GM10248 (cell line): ENCODE results near the gene IGFBP4.

Experiments
- CTCF ChIA-PET: fragments of 300-600 bp; sonication (Branson Sonifier 250); formaldehyde crosslinking; extraction: SDS; loops from one replicate; lab custom pipeline; 2021; ENCODE audit warnings: antibody characterized with exemption; lab: Yijun Ruan, JAX
- POLR2A ChIA-PET: fragments of 350-650 bp; sonication (Branson Sonifier 250); formaldehyde crosslinking; extraction: SDS; loops from one replicate; lab custom pipeline; 2020; ENCODE audit warnings: antibody characterized with exemption; lab: Yijun Ruan, JAX
- DNase-seq: peaks from one replicate; pipeline ENCODE4 v3.0.0; 2012; ENCODE audit errors: extremely low spot score
- TF ChIP-seq, protein P1 (sequence below): IDR thresholded peaks from 2 replicates; pipeline ENCODE4 v1.5.1; 2012; ENCODE audit warnings: mild to moderate bottlenecking, low read depth; ENCODE audit errors: extremely low read depth, missing control alignments, control extremely low read depth

Gene IGFBP4

DNA sequence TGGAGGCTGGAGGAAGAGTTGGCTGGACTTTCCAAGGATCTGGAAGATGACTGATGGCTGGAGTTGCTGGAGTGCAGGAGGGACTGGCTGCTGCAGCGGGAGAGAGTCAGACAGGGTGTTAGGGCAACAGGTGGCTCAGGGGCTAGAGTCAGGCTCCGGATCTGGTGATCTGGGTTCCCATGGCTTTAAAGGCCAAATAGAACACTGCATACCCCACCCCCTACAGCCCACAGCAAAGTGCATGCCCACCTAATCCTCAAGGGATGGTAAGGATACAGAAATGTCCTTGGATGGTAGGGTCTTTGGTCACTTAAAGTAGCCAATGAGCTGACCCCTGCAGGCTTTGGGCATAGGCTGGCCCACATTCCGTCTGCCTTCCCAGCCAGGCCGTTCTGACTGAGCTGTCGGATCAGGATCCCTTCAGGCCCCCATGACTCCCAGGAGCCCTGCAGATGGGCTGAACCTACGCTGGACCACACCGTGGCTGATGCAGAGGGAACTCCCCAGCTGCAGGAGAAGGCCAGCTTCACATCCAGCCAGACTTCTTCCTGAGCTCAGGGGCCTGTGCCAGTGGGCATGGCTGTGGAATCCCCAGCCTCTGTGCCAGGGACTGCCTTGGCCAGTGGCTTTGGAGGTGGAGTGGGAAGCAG, 44.2 kb downstream of the IGFBP4 start:
- no peak for DNase-seq
- ChIA-PET POLR2A (interaction anchor here (0.5 kb wide), 1 partner anchor 12 kb away, joined by 5 read pairs; no protein-coding TSS in a partner anchor), CTCF (interaction anchor here (0.9 to 1.9 kb wide), 3 partner anchors 11 to 46 kb away, joined by 3 to 9 read pairs (median 4); partner anchors contain the start of gene IGFBP4)
- TF ChIP-seq, protein P1, sequence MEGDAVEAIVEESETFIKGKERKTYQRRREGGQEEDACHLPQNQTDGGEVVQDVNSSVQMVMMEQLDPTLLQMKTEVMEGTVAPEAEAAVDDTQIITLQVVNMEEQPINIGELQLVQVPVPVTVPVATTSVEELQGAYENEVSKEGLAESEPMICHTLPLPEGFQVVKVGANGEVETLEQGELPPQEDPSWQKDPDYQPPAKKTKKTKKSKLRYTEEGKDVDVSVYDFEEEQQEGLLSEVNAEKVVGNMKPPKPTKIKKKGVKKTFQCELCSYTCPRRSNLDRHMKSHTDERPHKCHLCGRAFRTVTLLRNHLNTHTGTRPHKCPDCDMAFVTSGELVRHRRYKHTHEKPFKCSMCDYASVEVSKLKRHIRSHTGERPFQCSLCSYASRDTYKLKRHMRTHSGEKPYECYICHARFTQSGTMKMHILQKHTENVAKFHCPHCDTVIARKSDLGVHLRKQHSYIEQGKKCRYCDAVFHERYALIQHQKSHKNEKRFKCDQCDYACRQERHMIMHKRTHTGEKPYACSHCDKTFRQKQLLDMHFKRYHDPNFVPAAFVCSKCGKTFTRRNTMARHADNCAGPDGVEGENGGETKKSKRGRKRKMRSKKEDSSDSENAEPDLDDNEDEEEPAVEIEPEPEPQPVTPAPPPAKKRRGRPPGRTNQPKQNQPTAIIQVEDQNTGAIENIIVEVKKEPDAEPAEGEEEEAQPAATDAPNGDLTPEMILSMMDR, result no peak

DNA sequence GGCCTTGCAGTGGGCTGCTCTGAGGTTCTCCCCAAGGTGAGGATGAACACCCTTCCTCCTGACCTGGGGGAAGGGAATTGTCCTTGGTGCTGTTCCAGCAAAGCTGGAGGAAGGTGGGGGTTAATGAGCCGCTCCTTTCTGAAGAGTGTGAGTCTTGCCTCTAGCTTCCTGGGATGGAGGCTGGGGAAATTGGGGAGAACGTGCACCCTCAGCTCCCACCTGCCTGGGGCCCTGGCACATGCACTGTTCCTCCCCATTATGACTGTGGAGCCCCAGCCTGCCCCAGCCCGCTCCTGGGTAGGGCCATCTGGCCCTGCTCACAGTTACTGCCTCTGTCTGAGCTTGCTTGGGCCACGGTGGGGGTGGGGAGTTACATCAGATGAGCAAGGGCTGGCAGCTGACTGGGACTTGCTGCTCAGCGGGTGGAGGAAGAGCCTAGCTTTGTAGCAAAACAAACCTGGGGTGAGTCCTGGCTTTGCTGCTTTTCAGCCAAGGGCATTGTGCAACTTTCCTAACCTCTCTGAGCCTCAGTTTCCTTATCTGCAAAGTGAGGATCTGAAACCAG, 47.1 kb downstream of the IGFBP4 start:
- CTCF ChIA-PET, result interaction anchor here (1.3 to 2.1 kb wide), 3 partner anchors 7 to 18 kb away, joined by 3 to 7 read pairs (median 5); no protein-coding TSS in a partner anchor
- POLR2A ChIA-PET, result no interaction called here
- DNase-seq, result no peak
- TF ChIP-seq, protein P1, result no peak

DNA sequence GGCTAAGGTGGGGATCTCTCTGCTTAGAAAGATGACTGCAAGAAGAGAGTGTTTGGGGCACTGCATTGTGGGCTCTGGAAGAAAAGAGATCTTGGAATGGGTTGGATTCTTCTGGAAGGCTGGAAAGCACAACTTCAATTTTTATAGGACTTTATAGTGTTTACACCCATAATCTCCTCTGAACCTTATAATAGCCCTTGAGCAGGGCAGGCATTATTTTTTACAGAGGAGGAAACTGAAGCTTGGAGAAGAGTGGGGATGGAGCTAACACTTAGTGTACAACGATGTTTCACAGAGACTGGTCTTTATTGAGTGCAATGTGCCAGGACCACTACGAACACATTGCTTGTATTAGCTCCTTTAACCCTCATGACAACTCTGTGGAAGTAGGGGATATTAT, 47.7 kb downstream of the IGFBP4 start:
- ChIA-PET CTCF (interaction anchor here (1.3 to 2.1 kb wide), 3 partner anchors 8 to 19 kb away, joined by 3 to 7 read pairs (median 5); no protein-coding TSS in a partner anchor), POLR2A (no interaction called here)
- no peak for DNase-seq
- TF ChIP-seq, protein P1, result no peak

DNA sequence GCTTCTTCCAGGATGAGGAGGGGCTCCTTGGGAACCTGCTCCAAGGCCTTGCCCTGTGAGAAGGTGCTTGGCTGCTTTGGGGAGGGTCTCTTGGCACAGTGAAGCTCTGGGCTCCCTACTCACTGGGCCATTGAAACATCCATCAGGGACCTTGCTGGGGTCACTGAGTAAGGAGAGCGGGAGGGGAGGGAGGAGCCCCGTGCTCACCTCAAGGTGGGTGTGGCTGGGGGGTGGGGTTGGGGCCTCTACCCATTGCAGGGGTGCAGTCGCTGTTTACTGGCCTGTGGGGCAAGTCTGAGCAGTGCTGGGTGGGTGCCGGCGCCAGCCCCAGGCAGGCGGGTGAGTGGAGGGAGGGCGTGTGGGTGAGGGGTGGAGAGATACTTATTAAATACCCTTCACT, 48.2 kb downstream of the IGFBP4 start:
- CTCF ChIA-PET, result interaction anchor here (1.3 to 2.1 kb wide), 3 partner anchors 8 to 19 kb away, joined by 3 to 7 read pairs (median 5); no protein-coding TSS in a partner anchor
- TF ChIP-seq, protein P1, result no peak
- POLR2A ChIA-PET, result no interaction called here
- no peak for DNase-seq

DNA sequence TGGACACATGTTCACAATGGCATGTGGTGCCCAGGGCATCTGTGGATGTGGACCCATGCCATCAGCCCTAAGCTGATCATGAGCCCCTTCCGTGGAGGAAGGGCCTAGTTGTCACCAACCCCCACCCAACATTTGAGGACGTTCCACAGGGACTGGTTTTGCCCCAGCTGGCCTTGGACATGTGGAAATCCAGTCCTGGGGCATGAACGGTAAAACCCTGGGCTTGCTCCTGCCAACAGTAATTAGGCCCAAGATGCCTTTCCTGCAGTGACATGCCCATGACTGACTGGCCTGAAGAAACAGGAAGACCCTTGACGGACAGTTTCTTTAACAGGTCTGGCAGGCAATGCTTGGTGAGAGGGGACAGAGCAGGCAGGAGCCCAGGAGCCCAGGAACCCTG, 50.4 kb downstream of the IGFBP4 start:
- ChIA-PET POLR2A (no interaction called here), CTCF (interaction anchor here (2.4 to 5.8 kb wide), 3 partner anchors 17 to 39 kb away, joined by 6 to 29 read pairs (median 16); no protein-coding TSS in a partner anchor)
- no peak for DNase-seq
- TF ChIP-seq, protein P1, result no peak

DNA sequence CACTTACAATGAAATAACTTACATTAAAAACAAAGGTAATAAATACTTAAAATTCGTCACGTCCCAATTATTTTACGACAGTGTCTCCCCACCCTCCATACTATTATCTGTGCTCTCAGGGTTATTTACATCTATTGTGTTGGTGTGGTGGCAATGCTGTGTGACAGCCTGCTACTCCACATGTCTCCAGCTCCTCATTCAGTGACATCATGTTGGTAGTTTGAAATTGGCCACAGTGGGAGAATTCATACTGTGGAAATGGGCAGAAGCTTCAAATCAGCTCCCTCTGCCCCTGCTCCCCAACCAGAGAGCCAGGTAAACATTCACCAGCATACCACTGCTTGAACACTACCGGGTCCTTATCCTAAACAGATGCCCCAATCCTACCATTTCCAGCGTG, 51.9 kb downstream of the IGFBP4 start:
- POLR2A ChIA-PET, result no interaction called here

More for the DNA sequence above, 51.9 kb downstream of the IGFBP4 start:
- no peak for DNase-seq
- CTCF ChIA-PET, result interaction anchor here (0.8 to 5.8 kb wide), 7 partner anchors 15 to 46 kb away, joined by 3 to 29 read pairs (median 5); no protein-coding TSS in a partner anchor
- TF ChIP-seq, protein P1, result no peak
